MM.1S (cell line): ENCODE measurements around the gene DDX54.

Experiments
- EZH2 ChIP-seq: fragments of 300-600 bp; sonication (generic); optimal IDR thresholded peaks from 2 replicates; pipeline ENCODE3; 2017; ENCODE audit warnings: low read depth, mild to moderate bottlenecking, antibody characterized with exemption, low read length, mixed read lengths
- TF ChIP-seq, protein P1 (sequence below): fragments of 300-600 bp; sonication (generic); IDR thresholded peaks from 2 replicates; pipeline ENCODE4 v1.5.1; 2016; ENCODE audit warnings: antibody characterized with exemption, low read length, mixed read lengths

DNA sequence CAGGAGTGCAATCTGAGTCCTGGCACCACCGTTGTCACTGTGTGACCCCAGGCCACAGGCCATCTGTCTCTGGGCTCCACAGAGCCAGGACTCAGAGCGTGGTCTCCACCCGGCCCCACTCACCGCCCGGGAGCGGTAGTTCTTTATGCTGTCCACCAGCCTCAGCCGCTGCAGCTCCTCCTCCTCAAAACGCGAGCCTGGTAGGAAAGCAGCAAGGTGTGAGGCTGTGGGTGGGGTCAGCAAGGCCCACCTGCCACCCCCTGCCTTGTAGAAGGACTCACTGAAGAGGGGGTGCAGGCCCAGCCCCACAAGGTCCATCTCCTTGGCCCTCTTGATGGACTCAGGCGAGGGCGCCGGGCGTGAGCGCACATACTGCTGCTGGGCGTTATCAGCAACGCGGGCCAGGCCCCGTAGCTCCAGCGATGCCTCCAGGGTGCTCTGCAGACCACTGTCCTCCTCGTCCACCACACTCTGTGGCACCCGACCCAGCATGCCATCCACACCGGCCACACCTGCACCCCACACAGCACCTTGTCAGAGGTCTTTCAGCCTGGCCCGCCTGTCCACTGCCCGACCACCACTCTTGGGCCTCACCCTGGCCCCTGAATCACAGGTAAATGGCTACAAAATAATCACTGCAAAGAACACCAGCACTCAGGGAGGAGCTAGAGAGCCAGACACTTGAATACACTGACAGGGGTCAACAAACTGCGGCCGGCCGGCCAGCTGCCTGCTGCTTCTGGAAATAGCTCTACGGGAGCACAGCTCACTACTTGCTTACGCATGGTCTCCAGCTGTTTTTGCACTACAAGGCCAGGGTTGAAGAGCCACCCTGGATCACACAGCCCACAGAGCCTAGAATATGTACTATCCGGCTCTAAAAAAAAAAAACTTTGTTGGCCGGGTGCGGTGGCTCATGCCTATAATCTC, 19.5 kb downstream of the DDX54 start:
- TF ChIP-seq, protein P1, sequence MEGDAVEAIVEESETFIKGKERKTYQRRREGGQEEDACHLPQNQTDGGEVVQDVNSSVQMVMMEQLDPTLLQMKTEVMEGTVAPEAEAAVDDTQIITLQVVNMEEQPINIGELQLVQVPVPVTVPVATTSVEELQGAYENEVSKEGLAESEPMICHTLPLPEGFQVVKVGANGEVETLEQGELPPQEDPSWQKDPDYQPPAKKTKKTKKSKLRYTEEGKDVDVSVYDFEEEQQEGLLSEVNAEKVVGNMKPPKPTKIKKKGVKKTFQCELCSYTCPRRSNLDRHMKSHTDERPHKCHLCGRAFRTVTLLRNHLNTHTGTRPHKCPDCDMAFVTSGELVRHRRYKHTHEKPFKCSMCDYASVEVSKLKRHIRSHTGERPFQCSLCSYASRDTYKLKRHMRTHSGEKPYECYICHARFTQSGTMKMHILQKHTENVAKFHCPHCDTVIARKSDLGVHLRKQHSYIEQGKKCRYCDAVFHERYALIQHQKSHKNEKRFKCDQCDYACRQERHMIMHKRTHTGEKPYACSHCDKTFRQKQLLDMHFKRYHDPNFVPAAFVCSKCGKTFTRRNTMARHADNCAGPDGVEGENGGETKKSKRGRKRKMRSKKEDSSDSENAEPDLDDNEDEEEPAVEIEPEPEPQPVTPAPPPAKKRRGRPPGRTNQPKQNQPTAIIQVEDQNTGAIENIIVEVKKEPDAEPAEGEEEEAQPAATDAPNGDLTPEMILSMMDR: no peak
- TF ChIP-seq EZH2: no peak
